Hematopoietic multipotent progenitor cell treated with erythropoietin and hydrocortisone succinate and interleukin-3 and kit ligand, for 8 days (in vitro differentiated cells): ENCODE measurements around the gene PTCH1.

Source experiments
- DNase-seq: peaks from one replicate; pipeline ENCODE4 v3.0.0-alpha.2; 2015

Gene PTCH1

DNA sequence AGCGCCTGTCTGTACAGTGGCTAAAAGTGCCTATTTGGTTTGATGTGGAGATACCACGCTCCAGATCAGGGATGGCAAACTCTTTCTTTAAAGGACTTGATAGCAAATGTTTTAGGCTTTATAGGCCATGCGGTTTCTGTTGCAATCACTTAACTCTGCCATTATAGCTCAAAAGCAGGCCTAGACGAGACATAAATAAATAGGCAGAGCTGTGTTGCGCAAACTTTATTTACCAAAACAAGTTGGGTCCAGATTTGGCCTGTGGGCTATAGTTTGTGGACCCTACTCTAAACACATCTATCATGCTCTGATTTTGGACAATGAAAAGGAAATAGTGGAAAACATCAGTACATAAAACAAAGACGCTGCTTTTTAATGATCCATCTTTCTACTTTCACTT is 79.2 kb downstream of the PTCH1 start:
- no peak for DNase-seq

DNA sequence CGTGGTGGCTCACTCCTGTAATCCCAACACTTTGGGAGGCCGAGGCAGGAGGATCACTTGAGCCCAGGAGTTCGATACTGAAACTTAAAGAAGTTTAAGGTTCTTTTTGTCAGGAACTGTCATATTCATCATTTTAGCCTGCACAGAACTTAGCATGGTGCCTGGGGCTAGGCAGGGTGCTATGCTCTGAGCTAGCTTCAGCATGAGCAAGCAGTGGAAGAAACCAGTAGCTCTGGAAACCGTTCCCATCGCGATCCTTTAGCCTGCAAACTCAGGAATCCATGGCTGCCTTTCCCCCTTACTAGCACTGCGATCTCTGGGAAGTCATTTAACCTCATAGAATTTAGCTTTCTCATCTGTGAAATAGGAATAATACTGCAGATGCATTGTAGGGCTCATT is 80.4 kb downstream of the PTCH1 start:
- no peak for DNase-seq

DNA sequence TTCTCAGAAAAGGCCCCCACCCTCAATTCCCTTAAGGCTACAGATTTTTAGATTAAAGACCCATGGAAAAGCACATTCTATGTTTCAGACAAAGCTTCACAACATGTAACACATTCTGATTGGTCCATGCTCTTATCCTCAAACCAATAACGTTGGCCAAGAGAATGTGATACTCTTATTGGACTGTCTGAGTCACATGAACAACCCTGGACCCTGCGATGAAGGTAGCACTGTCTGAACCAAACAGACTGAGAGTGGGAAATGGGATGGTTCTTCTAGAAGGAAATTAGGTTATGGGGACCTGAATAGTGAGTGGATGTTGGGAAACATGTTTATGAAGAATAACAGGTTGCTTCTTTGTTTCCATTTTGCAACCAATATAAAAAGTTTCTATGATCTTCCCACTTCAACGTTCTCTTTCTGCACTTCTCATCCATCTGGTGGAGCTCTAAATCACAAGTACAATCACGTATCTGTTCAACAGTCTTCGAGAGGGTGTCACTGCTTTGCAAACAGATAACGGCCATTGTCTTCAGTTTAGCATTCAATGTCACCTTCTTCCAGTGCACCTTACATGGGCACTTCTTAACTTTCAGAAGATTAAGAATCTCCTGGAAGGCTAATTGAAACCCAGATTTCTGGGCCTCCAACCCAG is 81.6 kb downstream of the PTCH1 start:
- no peak for DNase-seq

DNA sequence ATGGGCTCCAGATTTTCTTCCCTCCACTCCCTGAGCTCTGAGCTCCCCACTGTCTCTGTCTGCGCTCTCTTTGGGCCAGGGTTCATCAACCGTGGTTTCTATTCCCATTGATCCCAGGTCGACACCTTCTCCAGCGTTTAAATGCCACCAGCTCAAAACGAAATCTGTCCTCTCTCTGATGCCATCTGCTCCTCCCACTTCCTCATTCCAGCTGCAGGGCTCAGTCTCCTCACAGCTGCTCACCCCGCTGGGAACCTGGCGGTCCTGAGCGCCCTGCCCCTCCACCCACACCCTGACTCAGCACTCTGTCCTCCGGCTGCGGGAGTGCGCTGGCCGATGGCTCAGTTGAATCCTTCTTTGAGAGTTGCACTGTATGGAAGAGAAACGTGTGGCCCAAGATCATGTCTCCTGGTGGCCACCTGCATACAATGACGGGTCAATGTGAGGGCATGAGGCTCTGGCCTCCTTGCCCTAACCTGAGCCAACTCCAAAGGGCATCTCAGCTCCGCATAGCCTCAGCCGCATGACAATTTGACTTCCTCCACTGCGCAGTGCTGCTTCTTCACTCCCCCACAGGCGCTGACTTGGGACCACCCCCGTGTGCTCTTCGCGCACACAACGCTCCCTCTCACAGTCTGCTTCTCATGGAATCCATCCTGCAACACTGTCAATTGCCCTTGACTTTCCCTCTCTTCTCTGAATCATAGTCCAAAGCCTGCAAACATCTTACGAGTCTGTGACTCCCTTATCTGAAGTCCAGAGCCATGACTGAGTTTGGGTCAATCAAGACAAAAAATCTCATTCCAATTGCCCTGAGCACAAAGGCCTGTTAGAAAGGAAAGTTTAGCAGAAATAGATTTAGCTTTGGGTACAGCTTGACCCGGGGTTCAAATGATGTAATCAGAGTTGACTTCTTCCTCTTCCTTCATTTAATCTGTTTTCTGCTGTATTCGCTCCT is 82.4 kb downstream of the PTCH1 start:
- no peak for DNase-seq

DNA sequence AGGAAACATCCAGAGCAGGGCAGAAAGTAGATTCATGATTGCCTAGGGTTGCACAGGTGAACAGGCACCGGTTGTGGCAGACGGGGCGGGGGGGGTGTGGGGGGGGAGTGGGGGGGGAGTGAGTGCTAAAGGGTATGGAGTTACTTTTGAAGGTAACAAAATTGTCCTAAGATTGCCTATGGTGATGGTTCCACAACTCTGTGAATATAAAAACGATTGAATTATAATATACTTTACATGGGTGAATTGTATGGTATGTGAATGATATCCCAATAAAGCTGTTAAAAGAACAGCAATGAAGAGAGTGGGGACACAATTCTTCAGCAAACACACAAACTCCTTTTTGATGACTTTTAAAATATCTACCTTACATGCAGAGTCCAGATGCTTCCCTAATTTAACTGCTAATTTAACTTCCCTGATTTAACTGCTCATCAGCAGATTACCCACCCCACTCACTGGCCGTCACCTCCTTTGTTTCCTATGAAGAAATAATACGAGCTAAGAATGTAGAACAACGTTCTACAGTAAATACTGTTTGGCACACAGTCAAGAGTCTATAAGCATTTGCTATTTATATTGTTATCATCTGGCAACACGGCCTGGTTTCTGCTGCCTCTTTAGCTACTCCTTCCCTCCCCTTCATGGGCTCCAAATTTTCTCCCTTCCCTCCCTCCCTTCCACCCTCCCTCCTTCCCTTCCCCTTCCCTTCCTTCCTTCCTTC is 83.5 kb downstream of the PTCH1 start:
- DNase-seq, result no peak

DNA sequence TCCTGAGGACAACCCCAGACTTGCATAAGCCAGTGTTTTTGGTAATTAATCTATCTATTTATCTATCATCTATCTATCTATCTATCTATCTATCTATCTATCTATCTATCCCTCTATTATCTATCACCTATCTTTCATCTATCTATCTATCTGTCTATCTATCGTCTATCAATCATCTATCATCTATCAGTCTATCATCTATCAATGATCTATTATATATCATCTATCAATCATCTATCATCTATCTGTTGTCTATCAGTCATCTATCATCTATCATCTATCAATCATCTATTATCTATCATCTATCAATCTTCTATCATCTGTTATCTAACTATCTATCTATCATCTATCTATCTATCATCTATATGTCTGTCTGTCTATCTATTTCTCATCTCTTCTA is 85.5 kb downstream of the PTCH1 start:
- no peak for DNase-seq

DNA sequence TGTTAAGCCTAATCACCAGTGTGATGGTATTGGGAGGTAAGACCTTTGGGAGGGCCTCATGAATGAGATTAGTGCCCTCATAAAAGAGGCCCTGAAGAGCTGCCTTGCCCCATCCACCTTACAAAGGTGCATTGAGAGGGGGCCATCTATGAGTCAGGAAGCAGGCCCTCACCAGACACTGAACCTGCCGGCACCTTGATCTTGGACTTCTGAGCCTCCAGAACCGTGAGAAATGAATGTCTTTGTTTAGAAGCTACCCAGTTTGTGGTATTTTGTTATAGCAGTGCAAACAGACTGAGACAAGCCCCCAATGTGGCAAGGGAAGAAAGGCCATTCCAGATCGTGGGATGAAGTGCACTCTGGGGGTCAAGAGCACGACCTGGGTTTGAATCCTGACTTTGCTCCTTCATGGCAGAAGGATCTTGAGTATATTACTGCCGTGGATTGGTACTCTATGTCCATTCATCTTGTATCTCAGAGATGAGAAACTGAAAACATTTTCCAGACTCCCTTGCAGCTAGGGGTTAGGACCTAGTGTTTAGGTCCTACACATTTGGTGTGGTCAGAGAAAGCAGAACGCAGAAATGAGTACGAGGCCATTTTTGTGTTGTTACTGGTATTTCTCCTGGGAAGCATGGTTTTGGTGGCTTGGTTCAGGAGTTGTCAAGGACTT is 86.7 kb downstream of the PTCH1 start:
- DNase-seq, result no peak

DNA sequence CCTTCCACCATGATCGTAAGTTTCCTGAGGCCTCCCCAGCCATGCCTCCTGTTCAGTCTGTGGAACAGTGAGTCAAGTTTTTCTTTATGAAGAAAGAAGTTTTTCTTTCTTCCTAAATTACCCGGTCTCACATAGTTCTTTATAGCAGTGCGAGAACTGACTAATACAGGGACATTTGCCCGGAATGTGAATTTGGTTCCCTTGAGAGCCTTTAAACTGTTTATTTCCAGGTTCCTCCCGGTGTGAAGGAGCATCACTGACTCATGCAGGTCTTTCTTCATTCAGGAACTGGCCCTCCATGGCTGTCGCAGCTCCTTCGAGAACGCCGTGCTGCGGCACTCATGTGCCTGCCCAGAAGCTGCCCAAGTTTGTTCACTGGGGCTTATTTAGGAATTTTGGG is 87.7 kb downstream of the PTCH1 start:
- no peak for DNase-seq

DNA sequence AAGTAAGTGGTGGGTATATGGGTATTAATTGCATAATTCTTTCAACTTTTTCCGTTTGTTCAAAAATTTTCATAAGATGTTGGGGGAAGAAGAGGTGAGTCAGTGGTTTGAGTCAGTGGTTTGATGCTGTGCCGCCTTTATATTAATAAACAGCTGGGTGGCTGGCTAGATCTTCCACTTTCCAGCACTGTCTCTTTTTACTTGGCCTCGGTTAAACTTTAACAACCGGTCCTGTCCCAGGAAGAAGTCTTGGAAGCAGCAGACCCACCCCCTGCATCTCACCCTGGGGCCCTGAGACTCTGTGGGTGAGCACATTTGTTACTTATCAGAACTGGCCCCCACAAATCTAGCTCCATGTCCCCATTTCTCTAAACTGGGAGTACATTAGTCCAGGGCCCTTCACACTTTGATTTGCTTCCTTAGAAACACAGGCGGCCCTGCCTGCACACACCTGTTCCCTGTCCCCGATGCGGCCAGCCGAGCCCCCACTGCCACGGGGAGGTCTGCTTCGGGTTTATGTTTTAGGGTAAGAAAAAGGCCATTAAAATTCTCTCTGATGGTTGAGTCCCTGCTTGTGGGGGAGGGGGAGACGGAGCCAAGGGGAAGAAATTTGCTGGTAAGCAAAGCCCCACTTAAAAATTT is 90.7 kb downstream of the PTCH1 start:
- DNase-seq, result no peak

DNA sequence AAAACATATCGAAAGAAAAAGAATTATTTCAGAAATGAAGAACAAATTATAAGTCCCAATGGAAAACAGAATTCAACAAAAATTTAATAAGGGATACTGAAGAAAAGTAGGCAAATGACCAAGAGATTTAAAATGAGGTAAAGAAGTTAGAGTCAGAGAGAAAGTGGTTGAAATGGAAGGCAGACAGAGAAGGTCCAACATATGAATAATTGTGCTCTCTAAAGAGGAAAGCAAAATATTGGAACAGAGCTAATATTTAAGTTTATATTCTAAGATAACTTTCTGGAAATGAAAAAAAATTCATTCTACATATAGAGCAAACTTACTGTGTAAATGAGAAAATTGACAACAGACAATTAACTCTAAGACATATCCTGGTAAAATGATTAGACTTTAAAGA is 94.1 kb downstream of the PTCH1 start:
- DNase-seq, result no peak

DNA sequence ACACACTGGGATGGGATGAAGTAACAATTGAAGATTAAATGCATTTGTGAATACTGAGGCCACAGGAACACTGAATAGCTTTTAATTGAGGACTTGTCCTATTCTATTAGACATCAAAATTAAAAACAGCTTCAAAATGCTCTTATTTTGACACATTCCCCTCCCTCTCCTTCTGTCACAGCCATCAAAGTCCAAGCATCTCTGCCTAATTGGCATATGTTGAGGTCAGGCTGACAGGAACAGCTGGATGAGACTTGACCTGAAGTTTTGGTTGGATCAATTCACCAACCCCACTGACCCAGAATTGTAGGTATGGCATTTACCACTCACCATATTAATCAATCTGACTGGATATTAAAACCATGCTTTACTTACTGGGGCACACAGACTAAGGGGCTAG is 96.3 kb downstream of the PTCH1 start:
- DNase-seq, result no peak

DNA sequence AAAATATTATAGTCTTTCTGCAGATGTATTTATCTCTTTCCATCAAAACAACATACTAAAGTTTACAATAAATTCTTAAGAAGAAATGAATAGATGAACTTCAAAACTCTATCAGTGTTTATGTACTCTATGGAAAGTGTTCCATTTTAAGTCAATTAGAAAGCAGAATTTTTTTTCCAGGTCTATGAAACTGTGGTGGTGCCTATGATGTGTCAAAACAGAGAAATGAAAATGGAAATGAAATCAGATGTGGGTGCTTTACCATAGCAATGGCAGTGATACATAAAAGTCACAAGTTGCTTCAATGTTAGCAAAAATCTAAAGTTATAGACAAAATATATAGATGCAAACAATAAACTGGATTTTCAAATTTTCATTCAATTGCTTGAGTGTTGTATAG is 97.3 kb downstream of the PTCH1 start:
- no peak for DNase-seq

DNA sequence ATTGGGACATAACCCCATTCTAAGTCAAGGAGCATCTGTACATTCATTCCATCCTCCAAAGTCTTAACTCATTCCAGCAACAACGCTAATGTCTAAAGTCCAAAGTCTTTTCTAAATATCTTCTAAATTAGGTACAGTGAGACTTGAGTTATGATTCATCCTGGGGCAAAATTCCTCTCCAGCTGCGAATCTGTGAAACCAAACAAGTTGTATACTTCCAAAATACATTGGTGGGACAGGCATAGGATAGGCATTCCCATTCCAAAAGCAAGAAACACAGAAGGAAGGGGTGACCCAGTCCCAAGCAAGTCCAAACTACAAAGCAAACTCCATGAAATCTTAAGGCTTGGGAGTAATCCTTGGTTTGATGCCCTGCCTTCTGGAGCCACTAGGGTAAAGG is 101.6 kb downstream of the PTCH1 start:
- DNase-seq, result no peak

DNA sequence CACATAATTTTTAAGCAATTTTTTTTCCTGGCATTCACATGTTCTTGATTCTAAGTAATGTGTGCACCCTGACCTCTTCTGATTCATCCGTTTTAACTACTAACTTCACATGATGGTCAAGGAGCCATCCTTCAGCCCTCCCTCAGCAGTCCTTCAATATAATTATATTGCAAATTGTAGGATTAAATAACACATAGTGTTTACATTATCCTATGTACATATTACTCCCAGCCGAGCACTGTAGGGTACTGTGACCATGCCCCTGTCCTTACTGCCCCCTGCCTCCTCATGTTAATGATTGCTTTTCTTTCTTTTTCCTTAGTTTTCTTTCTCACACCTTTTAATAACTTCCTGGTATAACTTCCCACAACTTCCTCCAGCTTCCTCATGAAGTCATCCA is 103.0 kb downstream of the PTCH1 start:
- DNase-seq, result no peak

DNA sequence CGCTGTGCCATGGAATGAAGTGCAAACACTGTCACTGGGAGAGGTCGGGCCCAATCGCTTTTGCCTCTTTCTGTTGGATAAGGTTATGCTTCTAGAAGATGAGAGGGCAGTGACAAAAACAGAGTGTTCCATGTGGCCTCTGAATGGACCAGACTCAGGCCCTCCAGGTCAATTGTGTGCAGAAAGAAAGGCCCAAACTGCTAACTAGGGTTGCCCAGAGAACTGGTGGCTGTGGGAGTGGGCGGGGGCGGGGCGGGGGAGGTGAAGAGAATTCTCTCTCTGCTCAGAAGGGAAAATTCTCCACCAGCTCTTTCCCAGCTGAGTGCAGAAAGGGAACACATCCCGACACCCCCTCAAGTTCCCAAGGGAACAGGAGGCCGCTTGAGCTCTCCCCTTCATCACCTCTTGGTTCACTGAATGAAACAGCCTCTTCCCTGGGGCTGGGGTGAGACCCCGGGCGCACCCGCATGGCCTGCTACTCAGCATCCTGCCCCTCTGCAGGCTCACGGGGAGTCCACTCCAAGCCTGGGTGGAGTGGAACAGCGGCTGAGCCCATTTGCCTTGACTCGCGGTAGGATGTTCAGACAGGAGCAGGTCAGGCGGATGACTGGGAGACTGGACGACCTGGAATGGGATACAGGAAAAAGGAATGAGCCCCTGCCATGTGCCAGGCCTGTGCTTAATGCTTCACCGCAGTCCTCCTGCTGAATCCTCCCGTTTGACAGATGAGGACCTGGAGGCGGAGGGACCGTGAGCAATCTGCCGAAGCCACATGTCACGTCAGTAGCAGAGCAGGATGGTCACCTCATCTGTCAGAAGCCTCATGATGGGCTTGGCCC is 105.5 kb downstream of the PTCH1 start:
- no peak for DNase-seq

DNA sequence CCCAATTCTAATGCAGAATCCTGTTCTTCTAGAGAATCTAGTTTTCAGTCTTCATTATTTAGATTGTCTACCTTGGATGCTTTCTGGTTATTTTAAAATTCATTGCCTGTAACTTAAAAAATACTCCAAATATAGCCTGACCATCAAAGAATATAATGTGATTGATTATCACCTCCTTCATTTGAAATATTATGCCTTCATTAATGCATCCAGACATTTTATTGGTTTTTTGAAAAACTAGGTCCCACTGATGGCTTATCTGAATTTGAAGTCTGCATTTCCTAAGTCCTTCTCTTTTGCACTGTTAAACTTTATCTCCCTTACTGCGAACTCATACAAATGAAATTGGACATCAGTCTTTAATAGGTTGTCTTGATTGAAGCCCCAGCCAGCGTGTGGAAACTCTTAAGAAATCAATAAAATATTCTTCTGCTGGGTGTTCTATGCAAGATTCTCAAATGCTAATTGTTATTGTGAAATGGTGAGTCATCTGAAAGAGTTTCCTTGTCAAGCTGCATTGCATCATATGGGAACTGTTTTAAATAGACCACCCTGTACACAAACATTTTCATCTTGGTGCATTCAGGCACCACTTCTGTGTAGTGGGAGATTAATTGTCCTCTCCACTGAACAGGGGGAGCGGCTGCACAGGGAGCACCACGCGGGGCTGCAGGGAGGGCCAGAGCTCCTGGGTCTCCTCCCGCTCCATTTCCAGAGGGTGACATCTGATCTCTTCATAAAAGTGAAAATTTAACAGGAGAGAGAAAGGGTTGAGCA is 106.9 kb downstream of the PTCH1 start:
- no peak for DNase-seq

DNA sequence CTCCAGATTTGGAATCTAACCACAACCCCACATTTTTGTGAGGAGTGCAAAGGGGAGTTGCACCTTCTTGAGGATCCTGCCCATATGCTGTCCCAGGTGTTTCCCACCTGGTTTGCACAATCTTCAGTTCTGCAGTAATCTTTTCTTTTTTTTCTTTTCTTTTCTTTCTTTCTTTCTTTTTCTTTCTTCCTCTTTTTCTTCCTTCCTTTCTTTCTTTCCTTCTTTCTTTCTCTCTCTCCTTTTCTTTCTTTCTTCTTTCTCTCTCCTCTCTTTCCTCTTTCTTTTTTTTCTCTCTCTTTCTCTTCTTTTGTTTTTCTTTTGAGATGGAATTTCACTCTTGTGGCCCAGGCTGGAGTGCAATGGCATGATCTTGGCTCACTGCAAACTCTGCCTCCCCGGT is 109.2 kb downstream of the PTCH1 start:
- DNase-seq, result no peak

DNA sequence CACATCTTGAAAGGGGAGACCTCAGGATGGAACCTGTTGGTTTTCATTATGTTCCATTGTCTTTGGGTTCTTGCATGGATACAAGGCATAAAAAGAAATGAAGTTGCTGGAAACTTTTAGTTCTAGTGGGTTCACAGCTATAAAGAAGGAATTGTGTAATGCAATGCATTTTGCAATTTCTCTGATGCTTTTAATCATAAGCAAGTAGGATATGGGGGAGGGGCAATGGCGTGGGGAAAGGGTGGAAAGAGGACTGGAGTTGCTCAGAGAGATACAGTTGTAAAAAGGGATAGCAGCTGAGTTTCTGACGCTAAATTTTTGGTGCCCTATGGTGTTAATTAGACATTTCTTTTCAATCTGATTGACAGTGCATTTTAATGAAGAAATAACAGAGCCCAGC is 110.7 kb downstream of the PTCH1 start:
- no peak for DNase-seq

DNA sequence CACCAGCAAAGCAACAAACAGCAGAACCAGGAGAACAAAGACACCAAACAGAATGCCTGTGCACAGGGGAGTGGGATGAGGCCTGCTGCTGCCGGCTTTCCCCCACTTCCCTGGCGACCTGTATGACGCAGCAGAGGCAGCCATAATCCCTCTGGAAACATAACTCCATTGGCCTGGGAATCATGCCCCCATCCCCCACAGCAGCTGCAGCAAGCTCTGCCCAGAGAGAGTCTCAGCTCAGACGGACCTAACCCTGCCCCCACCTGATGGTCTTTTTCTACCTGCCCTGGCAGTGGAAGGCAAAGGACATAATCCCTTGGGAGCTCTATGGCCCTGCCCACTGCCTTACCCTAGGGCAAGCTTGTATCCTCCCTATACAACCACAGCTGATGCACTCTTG is 117.5 kb downstream of the PTCH1 start:
- no peak for DNase-seq
